Amniotic stem cell (primary cell): ENCODE results near the gene MKNK2.
"Not testable (repeated sequence)": the region's sequence is repeated elsewhere in the genome, so short reads cannot be mapped to it uniquely, and the experiment has no call there.

Experiments used
- DNase-seq: peaks from one replicate; lab custom pipeline; 2025; lab: John Stamatoyannopoulos, UW

Gene MKNK2

GRCh38 chr19:1990230-1991017 lies 60.6 kb downstream of the MKNK2 start:
- no peak for DNase-seq

- DNase-seq, result no peak
Observed at GRCh38 chr19:1989513-1990229, 61.4 kb downstream of the MKNK2 start.

GRCh38 chr19:1988464-1988863 lies 62.6 kb downstream of the MKNK2 start:
- DNase-seq, result not testable (repeated sequence)
